K562 (cell line): ENCODE data around the gene CSMD2. TPM values are rescaled to one million over a fixed set of nuclear protein-coding genes. Genes with fewer than 3 reads are reported as not detected.

Source experiments
- CBFA2T2 ChIP-seq: fragments of 450-650 bp; conservative IDR thresholded peaks from 2 replicates; pipeline ENCODE4 v1.6.1; 2017; ENCODE audit warnings: mild to moderate bottlenecking
- FOXP1 ChIP-seq: sonication (generic); formaldehyde crosslinking; IDR thresholded peaks from 2 replicates; pipeline ENCODE4 v1.8.0; 2022; ENCODE audit warnings: mild to moderate bottlenecking, missing genetic modification reagents
- TAL1 ChIP-seq: fragments of 450-650 bp; IDR thresholded peaks from 2 replicates; pipeline ENCODE4 v1.6.1; 2016; ENCODE audit warnings: mild to moderate bottlenecking
- ZNF274 ChIP-seq: IDR thresholded peaks from 2 replicates; pipeline ENCODE4 v1.6.1; 2011; ENCODE audit warnings: low read depth, mild to moderate bottlenecking, low read length, moderate library complexity, borderline replicate concordance
- ZNF695 ChIP-seq: fragments of 450-650 bp; formaldehyde crosslinking; IDR thresholded peaks from 2 replicates; pipeline ENCODE4 v1.4.0; 2020; ENCODE audit warnings: mild to moderate bottlenecking, moderate library complexity
- polyA plus RNA-seq, 8 experiments: library from polyadenylated mRNA; depleted of rRNA in 4 of 8; stranded (reverse) in 5 of 8; unstranded in 3 of 8; fragments of >200 nt; fragmentation: Nextera tagmentation in 2 of 8; fragmentation: Illumina TruSeq in 1 of 8; extraction: Ambion mirVana in 2 of 8; extraction: Trizol in 1 of 8; gene quantifications; 2 replicates each; pipeline versions ENCODE4 v1.2.1 to v1.2.3, GENCODE V29; 2011 to 2014; ENCODE audit warnings: inconsistent platforms in 1 of 8, missing spikeins in 1 of 8
- total RNA-seq, 7 experiments: library from RNA; depleted of rRNA in 6 of 7; stranded (reverse); fragments of >200 nt in 6 of 7; fragmentation: Illumina TruSeq in 2 of 7; extraction: Trizol in 2 of 7; gene quantifications; 2 replicates each; pipeline versions ENCODE4 v1.2.1 to v1.2.3, GENCODE V29; 2011 to 2021; ENCODE audit warnings: low replicate concordance in 1 of 7
- TF ChIP-seq, protein P1 (sequence below): sonication (generic); formaldehyde crosslinking; IDR thresholded peaks from 2 replicates; pipeline ENCODE4 v1.8.0; 2022; ENCODE audit warnings: mild to moderate bottlenecking, missing genetic modification reagents, borderline replicate concordance
- TF ChIP-seq, protein P2 (sequence below), 2 experiments: IDR thresholded peaks; 2 replicates each; pipeline ENCODE4 v1.6.1; 2012; ENCODE audit warnings: improper control_type of control experiment in 2 of 2, low read depth in 2 of 2, low read length in 2 of 2, borderline replicate concordance in 1 of 2

CSMD2 gene
- total and polyA plus RNA-seq, 9 of the 15 experiments (the other 6 are each of a cell fraction or from before 2014, with no cell fraction given) = not detected

DNA sequence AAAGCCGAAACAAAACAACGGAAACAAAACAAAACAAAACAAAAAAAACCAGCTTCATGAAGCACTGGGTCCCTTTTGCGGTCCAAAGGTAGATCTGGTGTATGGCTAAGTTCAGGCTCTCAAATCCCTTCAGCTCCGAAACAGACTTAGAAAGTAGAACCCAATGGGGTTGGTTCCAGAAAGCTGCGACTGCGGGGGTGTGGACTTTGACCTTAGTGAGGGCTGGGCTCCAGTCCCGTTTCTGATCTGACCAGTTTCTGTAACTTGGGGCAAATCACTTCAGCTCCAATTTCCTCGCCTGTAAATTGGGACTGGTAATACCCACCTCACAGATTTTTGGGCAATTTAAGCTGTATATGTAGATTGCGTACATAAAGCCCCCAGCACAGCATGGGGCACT is 587.4 kb downstream of the CSMD2 start (continued):
- TF ChIP-seq, protein P1, sequence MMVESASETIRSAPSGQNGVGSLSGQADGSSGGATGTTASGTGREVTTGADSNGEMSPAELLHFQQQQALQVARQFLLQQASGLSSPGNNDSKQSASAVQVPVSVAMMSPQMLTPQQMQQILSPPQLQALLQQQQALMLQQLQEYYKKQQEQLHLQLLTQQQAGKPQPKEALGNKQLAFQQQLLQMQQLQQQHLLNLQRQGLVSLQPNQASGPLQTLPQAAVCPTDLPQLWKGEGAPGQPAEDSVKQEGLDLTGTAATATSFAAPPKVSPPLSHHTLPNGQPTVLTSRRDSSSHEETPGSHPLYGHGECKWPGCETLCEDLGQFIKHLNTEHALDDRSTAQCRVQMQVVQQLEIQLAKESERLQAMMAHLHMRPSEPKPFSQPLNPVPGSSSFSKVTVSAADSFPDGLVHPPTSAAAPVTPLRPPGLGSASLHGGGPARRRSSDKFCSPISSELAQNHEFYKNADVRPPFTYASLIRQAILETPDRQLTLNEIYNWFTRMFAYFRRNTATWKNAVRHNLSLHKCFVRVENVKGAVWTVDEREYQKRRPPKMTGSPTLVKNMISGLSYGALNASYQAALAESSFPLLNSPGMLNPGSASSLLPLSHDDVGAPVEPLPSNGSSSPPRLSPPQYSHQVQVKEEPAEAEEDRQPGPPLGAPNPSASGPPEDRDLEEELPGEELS (CRISPR knock-in tag) = no peak
- TF ChIP-seq ZNF695 (CRISPR knock-in tag) = no peak
- TF ChIP-seq, protein P2, sequence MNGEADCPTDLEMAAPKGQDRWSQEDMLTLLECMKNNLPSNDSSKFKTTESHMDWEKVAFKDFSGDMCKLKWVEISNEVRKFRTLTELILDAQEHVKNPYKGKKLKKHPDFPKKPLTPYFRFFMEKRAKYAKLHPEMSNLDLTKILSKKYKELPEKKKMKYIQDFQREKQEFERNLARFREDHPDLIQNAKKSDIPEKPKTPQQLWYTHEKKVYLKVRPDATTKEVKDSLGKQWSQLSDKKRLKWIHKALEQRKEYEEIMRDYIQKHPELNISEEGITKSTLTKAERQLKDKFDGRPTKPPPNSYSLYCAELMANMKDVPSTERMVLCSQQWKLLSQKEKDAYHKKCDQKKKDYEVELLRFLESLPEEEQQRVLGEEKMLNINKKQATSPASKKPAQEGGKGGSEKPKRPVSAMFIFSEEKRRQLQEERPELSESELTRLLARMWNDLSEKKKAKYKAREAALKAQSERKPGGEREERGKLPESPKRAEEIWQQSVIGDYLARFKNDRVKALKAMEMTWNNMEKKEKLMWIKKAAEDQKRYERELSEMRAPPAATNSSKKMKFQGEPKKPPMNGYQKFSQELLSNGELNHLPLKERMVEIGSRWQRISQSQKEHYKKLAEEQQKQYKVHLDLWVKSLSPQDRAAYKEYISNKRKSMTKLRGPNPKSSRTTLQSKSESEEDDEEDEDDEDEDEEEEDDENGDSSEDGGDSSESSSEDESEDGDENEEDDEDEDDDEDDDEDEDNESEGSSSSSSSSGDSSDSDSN (IDR thresholded peaks at IDR 0.05; ENCODE audit: borderline replicate concordance in 1 of 2, low read depth in 2 of 2, low read length in 2 of 2) = no peak
- no peak for TF ChIP-seq FOXP1 (CRISPR knock-in tag)
- TF ChIP-seq CBFA2T2 = no peak
- TF ChIP-seq TAL1 = no peak
- no peak for TF ChIP-seq ZNF274
- TF ChIP-seq, all 486 proteins: peak for 0
